GM18517 (cell line): ENCODE data around the gene ZNF526.
"Not testable (repeated sequence)": the region's sequence is repeated elsewhere in the genome, so short reads cannot be mapped to it uniquely, and the experiment has no call there.

Experiments used
- ATAC-seq: cut with Tn5 transposase; IDR thresholded peaks from one replicate; pipeline ENCODE4 v1.9.1; 2021; ENCODE audit warnings: mild to moderate bottlenecking, moderate library complexity; ENCODE audit not compliant: unreplicated experiment

The ZNF526 gene

GRCh38 chr19:42257842-42258241, 37.7 kb downstream of the ZNF526 start:
- ATAC-seq = not testable (repeated sequence)

- ATAC-seq = no peak
Measured at GRCh38 chr19:42261763-42262162, 41.7 kb downstream of the ZNF526 start.

DNA sequence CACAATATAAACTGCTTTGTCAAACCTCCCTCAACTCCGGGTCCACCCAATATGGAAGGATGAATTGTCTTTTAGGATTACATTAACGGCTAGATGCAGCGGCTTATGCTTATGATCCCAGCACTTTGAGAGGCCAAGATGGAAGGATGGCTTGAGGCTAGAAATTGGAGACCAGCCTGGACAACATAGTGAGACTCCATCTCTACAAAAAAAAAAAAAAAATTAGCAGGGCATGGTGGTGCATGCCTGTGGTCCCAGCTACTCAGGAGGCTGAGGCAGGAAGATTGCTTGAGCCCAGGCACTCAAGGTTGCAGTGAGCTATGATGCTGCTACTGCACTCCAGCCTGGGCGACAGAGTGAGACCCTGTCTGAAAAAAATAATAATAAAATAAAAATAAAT, 46.0 kb downstream of the ZNF526 start:
- not testable (repeated sequence) for ATAC-seq

DNA sequence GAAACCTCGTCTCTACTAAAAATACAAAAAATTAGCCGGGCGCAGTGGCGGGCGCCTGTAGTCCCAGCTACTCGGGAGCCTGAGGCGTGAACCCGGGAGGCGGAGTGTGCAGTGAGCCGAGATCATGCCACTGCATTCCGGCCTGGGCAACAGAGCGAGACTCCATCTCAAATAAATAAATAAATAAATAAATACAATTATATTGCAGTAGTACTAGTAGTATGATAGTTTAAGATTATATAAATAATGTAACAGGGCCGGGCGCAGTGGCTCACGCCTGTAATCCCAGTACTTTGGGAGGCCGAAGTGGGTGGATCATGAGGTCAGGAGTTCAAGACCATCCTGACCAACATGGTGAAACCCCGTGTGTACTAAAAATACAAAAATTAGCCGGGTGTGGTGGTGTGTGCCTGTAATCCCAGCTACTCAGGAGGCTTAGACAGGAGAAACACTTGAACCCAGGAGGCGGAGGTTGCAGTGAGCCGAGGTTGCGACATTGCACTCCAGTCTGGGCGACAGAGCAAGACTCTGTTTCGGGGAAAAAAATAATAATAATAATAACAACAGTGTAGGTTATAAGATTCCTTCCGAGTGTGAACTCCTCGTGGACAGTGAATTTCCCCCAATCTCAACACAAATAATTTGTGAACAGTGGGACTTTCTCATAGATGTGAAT, 47.0 kb downstream of the ZNF526 start:
- ATAC-seq = not testable (repeated sequence)

GRCh38 chr19:42267644-42268141, 47.6 kb downstream of the ZNF526 start:
- no peak for ATAC-seq

- ATAC-seq = peak; percentile 59
Measured at GRCh38 chr19:42268142-42268703, 48.1 kb downstream of the ZNF526 start.

DNA sequence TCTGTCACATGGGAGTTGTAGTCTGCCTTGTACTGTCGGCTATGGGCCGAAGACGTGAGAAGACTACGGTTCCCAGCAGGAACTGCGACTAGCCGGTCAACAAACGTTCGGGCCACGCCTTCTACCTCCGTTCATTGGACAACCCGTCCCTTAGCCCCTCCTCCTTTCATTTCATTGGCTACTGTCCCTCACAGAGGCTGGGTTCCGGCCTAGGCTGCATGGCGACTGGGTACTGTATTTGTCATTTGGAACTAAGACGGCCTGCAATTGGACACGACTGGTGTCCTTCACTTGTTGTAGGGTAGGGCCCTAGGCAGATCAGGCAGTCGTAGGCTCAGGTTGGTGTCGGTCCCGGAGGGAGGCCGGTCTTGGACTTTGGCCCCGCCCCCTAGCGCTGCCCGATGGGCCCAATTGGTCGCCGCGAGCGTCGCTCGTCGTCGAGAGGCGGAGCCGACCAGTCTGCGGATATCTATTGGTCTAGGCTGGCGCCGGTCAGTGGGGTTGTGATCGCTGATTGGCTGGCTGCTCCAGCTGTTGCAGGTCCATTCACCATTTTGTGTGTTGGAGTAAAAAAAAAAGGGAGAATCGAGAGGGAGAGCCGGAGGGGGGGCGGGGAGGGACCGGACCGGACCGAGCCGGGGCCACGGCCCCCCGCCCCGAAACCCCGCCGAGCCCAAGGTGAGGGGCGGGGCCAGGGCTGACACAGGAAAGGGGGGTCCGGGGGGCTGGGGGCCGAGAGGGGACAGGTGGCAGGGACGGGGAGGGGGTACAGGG, 48.8 kb downstream of the ZNF526 start, which contains the start of gene CIC:
Gene CIC (plus strand): TSS at position 549 of the 774 bp plus-strand sequence. CDS start 2,532 bp downstream, outside the sequence.
- ATAC-seq = peak; percentile 75

- no peak for ATAC-seq
Measured at GRCh38 chr19:42269478-42270345, 49.6 kb downstream of the ZNF526 start.

DNA sequence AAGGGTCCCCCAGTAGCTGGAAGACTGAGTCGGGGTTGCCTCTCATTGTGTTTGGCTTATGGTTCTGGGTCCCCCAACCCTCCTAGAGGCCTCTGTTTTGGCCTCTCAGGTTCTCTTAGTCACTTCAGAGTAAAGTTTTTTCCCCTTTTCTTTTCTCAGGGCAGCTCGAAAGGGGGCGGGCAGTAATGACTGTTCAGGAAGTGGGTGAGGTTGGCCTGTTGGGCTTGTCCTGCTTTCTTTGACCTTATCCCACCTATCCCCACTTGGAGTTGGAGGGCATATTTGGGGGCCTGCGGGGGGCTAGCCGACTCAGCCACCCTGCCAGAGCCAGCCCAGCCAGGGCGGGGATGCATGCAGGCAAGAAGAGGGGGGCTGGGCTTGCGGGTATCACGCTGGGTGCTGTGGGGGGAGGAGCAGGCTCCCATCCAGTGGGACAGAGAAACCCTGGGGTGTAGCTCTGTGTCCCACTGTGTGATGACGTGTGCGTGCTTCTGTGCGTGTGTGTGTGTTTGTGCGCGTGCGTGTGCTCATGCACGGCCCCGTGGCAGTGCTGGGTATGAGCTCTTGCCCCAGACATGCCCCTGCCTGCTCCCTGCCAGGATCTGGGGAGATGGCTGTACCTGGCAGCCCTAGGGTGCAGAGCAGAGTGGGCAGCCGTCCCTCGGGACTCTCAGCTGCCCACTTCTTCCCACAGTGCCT, 50.4 kb downstream of the ZNF526 start:
- no peak for ATAC-seq

DNA sequence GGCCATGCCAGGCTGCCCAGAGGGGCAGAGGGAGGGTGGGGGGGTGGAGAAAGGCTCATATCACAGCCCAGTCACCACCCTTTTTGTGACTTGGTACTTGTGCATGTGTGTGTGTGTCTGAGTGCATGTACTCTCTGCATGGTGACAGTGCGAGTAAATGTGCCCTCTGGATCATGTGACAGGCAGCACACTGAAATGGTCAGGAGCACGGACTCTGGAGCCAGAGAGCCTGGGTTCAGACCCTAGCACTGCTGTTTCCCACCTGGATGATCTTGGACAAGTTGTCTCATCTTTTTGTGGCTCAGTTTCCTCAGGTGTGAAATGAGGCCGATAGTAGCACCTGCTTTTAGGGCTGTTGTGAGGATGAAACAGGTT, 50.9 kb downstream of the ZNF526 start:
- no peak for ATAC-seq

DNA sequence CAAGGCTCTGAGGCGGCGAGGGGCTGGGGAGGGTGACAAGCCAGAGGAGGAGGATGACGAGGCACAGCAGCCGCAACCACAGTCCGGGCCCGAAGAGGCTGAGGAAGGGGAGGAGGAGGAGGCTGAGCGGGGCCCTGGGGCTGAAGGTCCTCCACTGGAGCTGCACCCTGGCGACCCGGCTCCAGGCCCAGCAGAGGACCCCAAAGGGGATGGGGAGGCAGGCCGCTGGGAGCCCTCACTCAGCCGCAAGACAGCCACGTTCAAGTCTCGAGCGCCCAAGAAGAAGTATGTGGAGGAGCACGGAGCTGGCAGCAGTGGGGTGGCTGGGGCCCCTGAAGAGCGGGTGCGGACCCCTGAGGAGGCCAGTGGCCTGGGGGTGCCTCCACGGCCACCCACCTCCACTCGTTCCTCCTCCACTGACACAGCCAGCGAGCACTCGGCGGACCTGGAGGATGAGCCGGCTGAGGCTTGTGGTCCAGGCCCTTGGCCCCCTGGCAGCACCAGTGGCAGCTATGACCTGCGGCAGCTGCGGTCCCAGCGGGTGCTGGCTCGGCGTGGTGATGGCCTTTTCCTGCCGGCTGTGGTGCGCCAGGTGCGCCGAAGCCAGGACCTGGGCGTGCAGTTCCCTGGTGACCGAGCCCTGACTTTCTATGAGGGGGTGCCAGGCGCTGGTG, 51.9 kb downstream of the ZNF526 start:
- ATAC-seq = no peak

DNA sequence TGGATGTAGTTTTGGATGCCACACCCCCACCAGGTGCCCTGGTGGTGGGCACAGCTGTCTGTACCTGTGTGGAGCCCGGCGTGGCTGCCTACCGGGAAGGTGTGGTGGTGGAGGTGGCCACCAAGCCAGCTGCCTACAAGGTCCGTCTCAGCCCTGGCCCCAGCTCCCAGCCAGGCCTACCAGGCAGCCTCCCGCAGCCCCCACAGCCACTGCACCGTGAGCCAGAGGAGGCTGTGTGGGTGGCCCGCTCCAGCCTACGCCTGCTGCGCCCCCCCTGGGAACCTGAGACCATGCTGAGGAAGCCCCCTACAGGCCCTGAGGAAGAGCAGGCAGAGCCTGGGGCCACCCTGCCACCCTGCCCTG, 52.4 kb downstream of the ZNF526 start:
- no peak for ATAC-seq

DNA sequence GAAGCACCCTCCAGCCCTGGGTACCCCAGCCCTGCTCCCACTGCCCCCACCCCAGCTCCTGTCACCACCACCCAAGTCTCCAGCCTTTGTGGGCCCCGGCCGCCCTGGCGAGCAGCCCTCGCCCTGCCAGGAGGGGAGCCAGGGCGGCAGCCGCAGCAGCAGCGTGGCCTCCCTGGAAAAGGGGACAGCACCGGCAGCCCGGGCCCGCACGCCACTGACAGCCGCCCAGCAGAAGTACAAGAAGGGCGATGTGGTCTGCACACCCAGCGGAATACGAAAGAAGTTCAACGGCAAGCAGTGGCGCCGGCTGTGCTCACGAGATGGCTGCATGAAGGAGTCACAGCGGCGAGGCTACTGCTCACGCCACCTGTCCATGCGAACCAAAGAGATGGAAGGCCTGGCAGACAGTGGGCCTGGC, 52.9 kb downstream of the ZNF526 start:
- no peak for ATAC-seq

GRCh38 chr19:42273407-42274064, 53.4 kb downstream of the ZNF526 start:
- ATAC-seq = no peak

- no peak for ATAC-seq
Measured at GRCh38 chr19:42274065-42274682, 54.1 kb downstream of the ZNF526 start.

DNA sequence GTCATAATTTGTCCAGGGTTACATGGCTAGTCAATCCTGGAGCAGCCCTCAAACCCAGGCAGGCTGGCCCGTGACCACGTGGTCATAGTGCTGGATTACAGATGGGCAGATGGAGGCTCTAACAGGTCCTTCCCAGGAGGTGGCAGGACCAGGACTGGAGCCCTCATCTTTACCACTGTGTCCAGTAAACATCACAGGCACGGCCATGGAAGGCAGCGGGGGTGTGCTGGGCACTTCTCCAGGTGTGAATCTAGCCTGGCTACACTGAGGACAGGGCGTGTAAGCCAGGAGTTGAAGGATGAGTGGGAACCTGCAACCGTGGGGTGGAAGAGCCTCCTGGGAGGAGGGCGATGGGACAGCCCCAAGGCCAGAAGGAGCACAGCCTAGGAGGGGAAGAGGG, 55.0 kb downstream of the ZNF526 start:
- ATAC-seq = no peak

GRCh38 chr19:42275517-42275916, 55.4 kb downstream of the ZNF526 start:
- no peak for ATAC-seq

GRCh38 chr19:42276284-42276683, 56.2 kb downstream of the ZNF526 start:
- no peak for ATAC-seq

DNA sequence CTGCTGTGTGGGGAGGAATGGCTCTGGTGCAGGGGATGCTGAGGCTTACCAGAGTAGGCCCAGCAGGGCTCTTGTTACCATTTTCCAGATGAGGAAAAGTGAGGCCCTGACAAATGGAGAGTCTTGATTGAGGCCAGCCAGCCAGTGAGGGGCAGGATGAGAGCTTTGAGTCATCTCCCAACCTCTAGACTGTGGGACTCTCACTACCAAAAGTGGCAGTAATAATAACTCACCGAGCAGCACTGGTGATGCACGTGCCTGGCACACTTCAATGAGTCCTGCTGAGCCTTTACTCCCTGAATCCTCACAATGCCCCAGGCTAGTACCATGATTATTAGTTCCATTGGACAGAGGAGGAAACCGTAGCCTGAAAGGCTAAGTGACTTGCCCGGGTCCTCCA, 56.7 kb downstream of the ZNF526 start:
- ATAC-seq = no peak
